B cell (primary cell): ENCODE measurements around the gene FTH1.

Experiments
- EZH2 ChIP-seq: IDR thresholded peaks from 2 replicates; pipeline ENCODE4 v1.6.1; 2012; ENCODE audit warnings: borderline replicate concordance, low read depth, mild to moderate bottlenecking, moderate library complexity, low read length; ENCODE audit not compliant: insufficient read depth, poor library complexity, severe bottlenecking
- TF ChIP-seq, protein P1 (sequence below): fragments of 200-600 bp; IDR thresholded peaks from one replicate; pipeline ENCODE4 v1.8.0; 2022; ENCODE audit warnings: antibody characterized with exemption, mild to moderate bottlenecking

DNA sequence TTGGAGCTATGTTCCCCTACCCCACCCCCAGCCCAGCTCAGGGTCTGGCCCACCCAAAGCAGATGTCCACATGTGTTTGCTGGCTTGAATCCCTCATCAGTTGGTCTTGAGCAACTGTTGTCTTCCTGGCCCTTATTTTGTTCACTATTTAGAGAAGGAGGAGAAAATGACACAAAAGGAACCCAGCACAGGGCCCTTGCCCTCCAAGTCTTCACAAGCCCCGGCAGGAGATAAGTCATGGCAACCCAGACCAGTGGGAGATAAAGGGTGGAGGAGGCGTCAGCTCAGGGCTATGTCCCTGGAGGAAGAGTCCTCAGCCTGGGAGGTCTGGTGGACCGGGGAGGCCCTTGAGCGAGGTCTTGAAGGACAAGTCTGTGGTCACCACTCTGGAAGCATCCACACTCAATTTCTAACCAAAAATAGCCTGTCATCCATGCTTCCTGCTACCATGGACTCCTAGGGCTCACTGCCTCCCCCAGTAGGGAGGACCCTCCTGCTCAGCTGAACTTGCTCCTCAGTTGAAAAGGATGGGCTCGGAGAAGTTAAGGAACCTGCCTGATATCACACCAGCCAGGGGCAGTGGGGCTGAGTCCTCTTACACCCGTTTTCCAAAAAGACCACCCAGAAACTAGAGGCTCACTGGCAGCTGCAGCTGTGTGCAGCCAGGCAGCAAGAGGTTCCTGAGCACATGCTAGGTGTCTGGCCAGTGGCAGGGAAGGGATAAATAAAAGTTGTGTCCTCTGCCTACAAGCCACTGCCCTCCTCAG is 48.3 kb downstream of the FTH1 start:
- TF ChIP-seq, protein P1, sequence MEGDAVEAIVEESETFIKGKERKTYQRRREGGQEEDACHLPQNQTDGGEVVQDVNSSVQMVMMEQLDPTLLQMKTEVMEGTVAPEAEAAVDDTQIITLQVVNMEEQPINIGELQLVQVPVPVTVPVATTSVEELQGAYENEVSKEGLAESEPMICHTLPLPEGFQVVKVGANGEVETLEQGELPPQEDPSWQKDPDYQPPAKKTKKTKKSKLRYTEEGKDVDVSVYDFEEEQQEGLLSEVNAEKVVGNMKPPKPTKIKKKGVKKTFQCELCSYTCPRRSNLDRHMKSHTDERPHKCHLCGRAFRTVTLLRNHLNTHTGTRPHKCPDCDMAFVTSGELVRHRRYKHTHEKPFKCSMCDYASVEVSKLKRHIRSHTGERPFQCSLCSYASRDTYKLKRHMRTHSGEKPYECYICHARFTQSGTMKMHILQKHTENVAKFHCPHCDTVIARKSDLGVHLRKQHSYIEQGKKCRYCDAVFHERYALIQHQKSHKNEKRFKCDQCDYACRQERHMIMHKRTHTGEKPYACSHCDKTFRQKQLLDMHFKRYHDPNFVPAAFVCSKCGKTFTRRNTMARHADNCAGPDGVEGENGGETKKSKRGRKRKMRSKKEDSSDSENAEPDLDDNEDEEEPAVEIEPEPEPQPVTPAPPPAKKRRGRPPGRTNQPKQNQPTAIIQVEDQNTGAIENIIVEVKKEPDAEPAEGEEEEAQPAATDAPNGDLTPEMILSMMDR = no peak
- TF ChIP-seq EZH2 = no peak
